Panc1 (cell line): ENCODE measurements around the gene C14orf93. TPM values are rescaled to one million over a fixed set of nuclear protein-coding genes. Genes with fewer than 3 reads are reported as not detected.

Experiments
- ATAC-seq: fragments of 200-7000 bp; cut with Tn5 transposase; 2 replicates; pipeline ENCODE4 v1.9.1; 2020; ENCODE audit warnings: mild to moderate bottlenecking, moderate library complexity
- BruUV-seq: library from RNA; stranded (reverse); fragments of 400-500 nt; replicated peaks from 2 replicates; lab custom pipeline; 2021; lab: Mats Ljungman, UMichigan
- CTCF ChIA-PET: fragments of 300-600 bp; sonication (Branson Sonifier 250); formaldehyde crosslinking; loops from one replicate; lab custom pipeline; 2022; ENCODE audit warnings: antibody characterized with exemption; lab: Charles Lee
- POLR2A ChIA-PET: fragments of 300-600 bp; sonication (Branson Sonifier 250); formaldehyde crosslinking; loops from one replicate; lab custom pipeline; 2022; ENCODE audit warnings: antibody characterized with exemption; lab: Charles Lee
- DNase-seq: peaks from one replicate; pipeline ENCODE4 v3.0.0-alpha.2; 2010; ENCODE audit warnings: low read depth, low spot score
- H3K27ac ChIP-seq: 2 replicates; pipeline ENCODE4 v1.5.1; 2011; ENCODE audit warnings: mild to moderate bottlenecking, low read length, inconsistent platforms
- H3K27me3 ChIP-seq: fragments of 200-500 bp; sonication (Bioruptor generic); 2 replicates; pipeline ENCODE4 v1.6.0; 2014; ENCODE audit warnings: low read length, inconsistent platforms; ENCODE audit not compliant: control insufficient read depth, insufficient read depth
- H3K36me3 ChIP-seq: fragments of 200-500 bp; sonication (Bioruptor generic); 2 replicates; pipeline ENCODE4 v1.5.1; 2014; ENCODE audit warnings: inconsistent platforms, mild to moderate bottlenecking, low read length, moderate library complexity; ENCODE audit not compliant: control insufficient read depth, insufficient read depth
- H3K4me1 ChIP-seq: 2 replicates; pipeline ENCODE4 v1.5.1; 2011; ENCODE audit warnings: inconsistent platforms, mild to moderate bottlenecking, low read length, moderate library complexity; ENCODE audit not compliant: control insufficient read depth, insufficient read depth
- H3K4me3 ChIP-seq, 2 experiments: 2 replicates each; pipeline ENCODE4 v1.5.1; 2011 to 2012; ENCODE audit warnings: low read depth in 2 of 2, low read length in 2 of 2, mild to moderate bottlenecking in 2 of 2, inconsistent platforms in 1 of 2, moderate library complexity in 1 of 2
- H3K9me3 ChIP-seq: fragments of 200-500 bp; sonication (Bioruptor generic); 2 replicates; pipeline ENCODE4 v1.5.1; 2014; ENCODE audit warnings: low read depth, mild to moderate bottlenecking, inconsistent platforms, low read length, moderate library complexity; ENCODE audit not compliant: control insufficient read depth, insufficient read depth
- CTCF ChIP-seq: fragments of 450-650 bp; IDR thresholded peaks from 2 replicates; pipeline ENCODE4 v1.5.1; 2017; ENCODE audit warnings: mild to moderate bottlenecking
- POLR2AphosphoS5 ChIP-seq: IDR thresholded peaks from 2 replicates; pipeline ENCODE4 v1.6.1; 2012; ENCODE audit warnings: mild to moderate bottlenecking, low read depth, low read length, moderate library complexity
- REST ChIP-seq, 2 experiments: IDR thresholded peaks; 2 replicates each; pipeline ENCODE4 v1.6.1; 2011 to 2012; ENCODE audit warnings: low read depth in 2 of 2, control low read depth in 1 of 2, low read length in 1 of 2, mild to moderate bottlenecking in 1 of 2, moderate library complexity in 1 of 2; ENCODE audit not compliant: insufficient read depth in 1 of 2
- SIN3A ChIP-seq: IDR thresholded peaks from 2 replicates; pipeline ENCODE4 v1.6.1; 2012; ENCODE audit warnings: low read depth, mild to moderate bottlenecking, low read length, moderate library complexity, borderline replicate concordance; ENCODE audit not compliant: insufficient read depth
- TCF7L2 ChIP-seq: IDR thresholded peaks from 2 replicates; pipeline ENCODE4 v1.6.1; 2011; ENCODE audit warnings: mild to moderate bottlenecking, low read depth, low read length, inconsistent platforms
- in situ Hi-C: cut with HindIII; loops from 2 replicates; pipeline ENCODE4 v1.10.0; 2016; ENCODE audit warnings: low sequenced_read_pairs, low pct_unique_long_range_greater_than_20kb
- intact Hi-C: fragments of 100-400 bp; cut with micrococcal nuclease; formaldehyde crosslinking; loops from one replicate; pipeline ENCODE4 v1.10.0; 2022; ENCODE audit not compliant: unreplicated experiment
- total RNA-seq: library from RNA; stranded (reverse); gene quantifications from one replicate; pipeline ENCODE4 v1.2.1, GENCODE V29; 2021; ENCODE audit not compliant: unreplicated experiment

Gene C14orf93
- total RNA-seq, 1 experiment from 2014 or later, result 5.6 TPM

- POLR2A ChIA-PET, result no interaction called here
- TF ChIP-seq SIN3A (no peak), POLR2AphosphoS5 (no peak), CTCF (no peak), REST (IDR thresholded peaks at IDR 0.05; ENCODE audit: insufficient read depth in 1 of 2, low read depth in 2 of 2, low read length in 1 of 2) (no peak), TCF7L2 (no peak)
- DNase-seq (no peak), ATAC-seq (no peak)
- no TSS peak for BruUV-seq
- intact Hi-C loops, result no loop called here
- no peak overlapping the region for H3K27ac ChIP-seq
- in situ Hi-C loops, result no loop called here
- no peaks in the 10 kb centered on the region for H3K36me3 ChIP-seq
- no peaks in the 10 kb centered on the region for H3K9me3 ChIP-seq
- H3K4me3 ChIP-seq, result no peak overlapping the region
- CTCF ChIA-PET, result interaction anchor here (0.6 to 0.7 kb wide), 2 partner anchors 41 to 49 kb away, joined by 3 to 4 read pairs; no protein-coding TSS in a partner anchor
- no peaks in the 10 kb centered on the region for H3K27me3 ChIP-seq
- no peaks in the 10 kb centered on the region for H3K4me1 ChIP-seq
These were observed 37.2 kb upstream of the C14orf93 start for GRCh38 chr14:23047034-23047634.

- CTCF ChIA-PET, result interaction anchor here (0.6 to 0.8 kb wide), 2 partner anchors 45 to 117 kb away, joined by 4 to 6 read pairs; partner anchors contain the start of gene PRMT5
- BruUV-seq, result no TSS peak
- DNase-seq (no peak), ATAC-seq (no peak)
- Histone ChIP-seq H3K36me3 (no peaks in the 10 kb centered on the region), H3K9me3 (no peaks in the 10 kb centered on the region), H3K27me3 (no peaks in the 10 kb centered on the region), H3K4me3 (no peak overlapping the region), H3K4me1 (no peaks in the 10 kb centered on the region), H3K27ac (no peak overlapping the region)
- in situ Hi-C loops, result no loop called here
- TF ChIP-seq REST (IDR thresholded peaks at IDR 0.05; ENCODE audit: insufficient read depth in 1 of 2, low read depth in 2 of 2, low read length in 1 of 2) (no peak), CTCF (no peak), SIN3A (no peak), TCF7L2 (no peak), POLR2AphosphoS5 (no peak)
- intact Hi-C loops, result no loop called here
- POLR2A ChIA-PET, result no interaction called here
These were observed 35.7 kb upstream of the C14orf93 start for GRCh38 chr14:23045419-23046357.
